GM21737 (cell line): ENCODE measurements around the gene PHF3.

Experiments used
- ATAC-seq: cut with Tn5 transposase; IDR thresholded peaks from one replicate; pipeline ENCODE4 v1.9.1; 2021; ENCODE audit warnings: mild to moderate bottlenecking, moderate library complexity; ENCODE audit not compliant: unreplicated experiment

The PHF3 gene

GRCh38 chr6:63760199-63760598 lies 124.6 kb downstream of the PHF3 start:
- no peak for ATAC-seq

GRCh38 chr6:63764318-63764916 lies 128.8 kb downstream of the PHF3 start:
- no peak for ATAC-seq
